K562 (cell line): ENCODE results near the gene SEPTIN2. TPM values are rescaled to one million over a fixed set of nuclear protein-coding genes. Genes with fewer than 3 reads are reported as not detected.

Source experiments
- MTA1 ChIP-seq: fragments of 450-650 bp; IDR thresholded peaks from 2 replicates; pipeline ENCODE4 v1.6.1; 2017; ENCODE audit warnings: borderline replicate concordance
- MTA3 ChIP-seq: fragments of 450-650 bp; formaldehyde crosslinking; IDR thresholded peaks from 2 replicates; pipeline ENCODE4 v1.6.1; 2017; ENCODE audit warnings: mild to moderate bottlenecking, borderline replicate concordance
- MYC ChIP-seq, 2 experiments: fragments of 250-450 bp in 1 of 2; sonication (Bioruptor Pico) in 1 of 2; IDR thresholded peaks; 2 replicates each; pipeline versions ENCODE4 v1.5.1 to v1.6.1; 2012 to 2021; ENCODE audit warnings: low read depth in 2 of 2, borderline replicate concordance in 1 of 2, improper control_type of control experiment in 1 of 2, low read length in 1 of 2, mild to moderate bottlenecking in 1 of 2, moderate library complexity in 1 of 2
- TAF7 ChIP-seq: fragments of 450-650 bp; IDR thresholded peaks from 2 replicates; pipeline ENCODE4 v1.6.1; 2016; ENCODE audit warnings: missing genetic modification characterization, missing compliant biosample characterization
- THRAP3 ChIP-seq: fragments of 450-650 bp; IDR thresholded peaks from 2 replicates; pipeline ENCODE4 v1.6.1; 2016; ENCODE audit warnings: mild to moderate bottlenecking, inconsistent platforms, borderline replicate concordance
- ZNF780A ChIP-seq: fragments of 250-450 bp; sonication (Bioruptor Pico); IDR thresholded peaks from 2 replicates; pipeline ENCODE4 v1.5.0; 2021; ENCODE audit warnings: mild to moderate bottlenecking
- polyA plus RNA-seq, 8 experiments: library from polyadenylated mRNA; depleted of rRNA in 4 of 8; stranded (reverse) in 5 of 8; unstranded in 3 of 8; fragments of >200 nt; fragmentation: Nextera tagmentation in 2 of 8; fragmentation: Illumina TruSeq in 1 of 8; extraction: Ambion mirVana in 2 of 8; extraction: Trizol in 1 of 8; gene quantifications; 2 replicates each; pipeline versions ENCODE4 v1.2.1 to v1.2.3, GENCODE V29; 2011 to 2014; ENCODE audit warnings: inconsistent platforms in 1 of 8, missing spikeins in 1 of 8
- total RNA-seq, 7 experiments: library from RNA; depleted of rRNA in 6 of 7; stranded (reverse); fragments of >200 nt in 6 of 7; fragmentation: Illumina TruSeq in 2 of 7; extraction: Trizol in 2 of 7; gene quantifications; 2 replicates each; pipeline versions ENCODE4 v1.2.1 to v1.2.3, GENCODE V29; 2011 to 2021; ENCODE audit warnings: low replicate concordance in 1 of 7
- TF ChIP-seq, protein P1 (sequence below): fragments of 450-650 bp; IDR thresholded peaks from 2 replicates; pipeline ENCODE4 v1.6.1; 2016; ENCODE audit warnings: low read depth
- TF ChIP-seq, protein P2 (sequence below): sonication (generic); formaldehyde crosslinking; IDR thresholded peaks from 2 replicates; pipeline ENCODE4 v1.8.0; 2022; ENCODE audit warnings: mild to moderate bottlenecking, missing genetic modification reagents

The SEPTIN2 gene
- total and polyA plus RNA-seq, 9 of the 15 experiments (the other 6 are each of a cell fraction or from before 2014, with no cell fraction given), result 121 to 367 (median 166) TPM

DNA sequence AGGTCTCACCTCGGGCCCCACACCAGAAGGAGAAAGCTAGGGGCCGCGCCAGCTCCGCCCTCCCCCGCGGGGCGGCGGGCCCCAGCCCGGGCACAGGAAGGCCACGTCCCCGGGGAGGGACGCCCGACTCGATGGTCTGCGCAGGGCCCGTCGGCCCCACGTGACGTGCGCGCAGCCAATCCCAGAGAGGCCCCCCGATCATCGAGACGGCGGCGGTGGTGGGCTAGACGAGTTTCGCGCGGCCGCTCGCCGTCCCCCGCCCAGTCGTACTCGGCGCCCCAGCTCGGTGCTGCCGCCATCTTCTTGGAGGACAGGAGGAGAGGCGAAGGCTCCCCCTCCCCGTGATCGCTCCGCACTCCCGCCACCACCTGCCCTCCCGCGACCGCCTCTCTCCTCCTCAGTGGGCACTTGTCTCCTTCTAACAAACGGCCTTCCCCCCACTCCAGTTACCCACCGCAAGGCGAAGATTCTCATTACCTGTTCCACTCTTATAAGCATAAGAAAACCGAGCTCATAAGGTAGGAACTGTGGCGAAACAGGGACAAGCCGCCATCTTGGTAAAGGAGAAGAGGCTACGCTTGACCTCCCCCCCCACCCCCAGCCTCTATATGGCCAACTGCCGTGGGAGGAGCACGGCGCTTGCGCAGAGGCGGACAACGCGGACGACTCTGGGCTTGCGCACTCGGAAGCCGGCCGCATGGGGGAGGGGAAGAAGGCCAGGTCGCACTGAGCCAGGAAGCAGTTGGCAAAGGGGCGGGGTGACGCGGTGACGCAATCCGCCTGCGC, 439 bp upstream of the SEPTIN2 start, which contains the start of gene HDLBP (continued):
- TF ChIP-seq THRAP3 (no peak), MYC (IDR thresholded peaks at IDR 0.05; ENCODE audit: low read depth, low read length) (peak; percentile 26), MYC (CRISPR knock-in tag; IDR thresholded peaks at IDR 0.05; ENCODE audit: borderline replicate concordance, low read depth) (peak; percentile 62; the same call in 1 of the 2 replicates), TAF7 (tag) (peak; percentile 95), MTA1 (no peak), ZNF780A (CRISPR knock-in tag) (no peak), MTA3 (peak; percentile 63; the same call in 1 of the 2 replicates)
- TF ChIP-seq, protein P1, sequence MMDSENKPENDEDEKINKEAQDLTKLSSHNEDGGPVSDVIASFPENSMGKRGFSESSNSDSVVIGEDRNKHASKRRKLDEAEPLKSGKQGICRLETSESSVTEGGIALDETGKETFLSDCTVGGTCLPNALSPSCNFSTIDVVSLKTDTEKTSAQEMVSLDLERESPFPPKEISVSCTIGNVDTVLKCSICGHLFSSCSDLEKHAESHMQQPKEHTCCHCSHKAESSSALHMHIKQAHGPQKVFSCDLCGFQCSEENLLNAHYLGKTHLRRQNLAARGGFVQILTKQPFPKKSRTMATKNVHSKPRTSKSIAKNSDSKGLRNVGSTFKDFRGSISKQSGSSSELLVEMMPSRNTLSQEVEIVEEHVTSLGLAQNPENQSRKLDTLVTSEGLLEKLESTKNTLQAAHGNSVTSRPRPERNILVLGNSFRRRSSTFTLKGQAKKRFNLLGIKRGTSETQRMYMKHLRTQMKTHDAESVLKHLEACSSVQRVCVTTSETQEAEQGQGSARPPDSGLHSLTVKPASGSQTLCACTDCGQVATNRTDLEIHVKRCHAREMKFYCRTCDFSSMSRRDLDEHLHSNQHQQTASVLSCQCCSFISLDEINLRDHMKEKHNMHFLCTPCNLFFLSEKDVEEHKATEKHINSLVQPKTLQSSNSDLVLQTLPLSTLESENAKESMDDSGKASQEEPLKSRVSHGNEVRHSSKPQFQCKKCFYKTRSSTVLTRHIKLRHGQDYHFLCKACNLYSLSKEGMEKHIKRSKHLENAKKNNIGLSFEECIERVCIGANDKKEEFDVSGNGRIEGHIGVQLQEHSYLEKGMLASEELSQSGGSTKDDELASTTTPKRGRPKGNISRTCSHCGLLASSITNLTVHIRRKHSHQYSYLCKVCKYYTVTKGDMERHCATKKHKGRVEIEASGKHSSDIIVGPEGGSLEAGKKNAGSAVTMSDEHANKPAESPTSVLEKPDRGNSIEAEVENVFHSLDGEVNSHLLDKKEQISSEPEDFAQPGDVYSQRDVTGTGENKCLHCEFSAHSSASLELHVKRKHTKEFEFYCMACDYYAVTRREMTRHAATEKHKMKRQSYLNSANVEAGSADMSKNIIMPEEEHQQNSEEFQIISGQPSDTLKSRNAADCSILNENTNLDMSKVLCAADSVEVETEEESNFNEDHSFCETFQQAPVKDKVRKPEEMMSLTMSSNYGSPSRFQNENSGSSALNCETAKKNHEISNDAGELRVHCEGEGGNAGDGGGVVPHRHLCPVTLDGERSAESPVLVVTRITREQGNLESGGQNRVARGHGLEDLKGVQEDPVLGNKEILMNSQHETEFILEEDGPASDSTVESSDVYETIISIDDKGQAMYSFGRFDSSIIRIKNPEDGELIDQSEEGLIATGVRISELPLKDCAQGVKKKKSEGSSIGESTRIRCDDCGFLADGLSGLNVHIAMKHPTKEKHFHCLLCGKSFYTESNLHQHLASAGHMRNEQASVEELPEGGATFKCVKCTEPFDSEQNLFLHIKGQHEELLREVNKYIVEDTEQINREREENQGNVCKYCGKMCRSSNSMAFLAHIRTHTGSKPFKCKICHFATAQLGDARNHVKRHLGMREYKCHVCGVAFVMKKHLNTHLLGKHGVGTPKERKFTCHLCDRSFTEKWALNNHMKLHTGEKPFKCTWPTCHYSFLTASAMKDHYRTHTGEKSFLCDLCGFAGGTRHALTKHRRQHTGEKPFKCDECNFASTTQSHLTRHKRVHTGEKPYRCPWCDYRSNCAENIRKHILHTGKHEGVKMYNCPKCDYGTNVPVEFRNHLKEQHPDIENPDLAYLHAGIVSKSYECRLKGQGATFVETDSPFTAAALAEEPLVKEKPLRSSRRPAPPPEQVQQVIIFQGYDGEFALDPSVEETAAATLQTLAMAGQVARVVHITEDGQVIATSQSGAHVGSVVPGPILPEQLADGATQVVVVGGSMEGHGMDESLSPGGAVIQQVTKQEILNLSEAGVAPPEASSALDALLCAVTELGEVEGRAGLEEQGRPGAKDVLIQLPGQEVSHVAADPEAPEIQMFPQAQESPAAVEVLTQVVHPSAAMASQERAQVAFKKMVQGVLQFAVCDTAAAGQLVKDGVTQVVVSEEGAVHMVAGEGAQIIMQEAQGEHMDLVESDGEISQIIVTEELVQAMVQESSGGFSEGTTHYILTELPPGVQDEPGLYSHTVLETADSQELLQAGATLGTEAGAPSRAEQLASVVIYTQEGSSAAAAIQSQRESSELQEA, result no peak
- TF ChIP-seq, protein P2, sequence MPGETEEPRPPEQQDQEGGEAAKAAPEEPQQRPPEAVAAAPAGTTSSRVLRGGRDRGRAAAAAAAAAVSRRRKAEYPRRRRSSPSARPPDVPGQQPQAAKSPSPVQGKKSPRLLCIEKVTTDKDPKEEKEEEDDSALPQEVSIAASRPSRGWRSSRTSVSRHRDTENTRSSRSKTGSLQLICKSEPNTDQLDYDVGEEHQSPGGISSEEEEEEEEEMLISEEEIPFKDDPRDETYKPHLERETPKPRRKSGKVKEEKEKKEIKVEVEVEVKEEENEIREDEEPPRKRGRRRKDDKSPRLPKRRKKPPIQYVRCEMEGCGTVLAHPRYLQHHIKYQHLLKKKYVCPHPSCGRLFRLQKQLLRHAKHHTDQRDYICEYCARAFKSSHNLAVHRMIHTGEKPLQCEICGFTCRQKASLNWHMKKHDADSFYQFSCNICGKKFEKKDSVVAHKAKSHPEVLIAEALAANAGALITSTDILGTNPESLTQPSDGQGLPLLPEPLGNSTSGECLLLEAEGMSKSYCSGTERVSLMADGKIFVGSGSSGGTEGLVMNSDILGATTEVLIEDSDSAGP, result no peak
- TF ChIP-seq, all 486 proteins: peak for 136
